GM21737 (cell line): ENCODE results near the gene SCN1B.
"Not testable (repeated sequence)": the region's sequence is repeated elsewhere in the genome, so short reads cannot be mapped to it uniquely, and the experiment has no call there.

Source experiments
- ATAC-seq: cut with Tn5 transposase; IDR thresholded peaks from one replicate; pipeline ENCODE4 v1.9.1; 2021; ENCODE audit warnings: mild to moderate bottlenecking, moderate library complexity; ENCODE audit not compliant: unreplicated experiment

Gene SCN1B

GRCh38 chr19:35034588-35035382, 4.5 kb downstream of the SCN1B start:
- ATAC-seq = no peak

GRCh38 chr19:35037716-35038622, 7.7 kb downstream of the SCN1B start:
- ATAC-seq = no peak

- ATAC-seq = no peak
Measured at GRCh38 chr19:35038623-35039512, 8.6 kb downstream of the SCN1B start.

- ATAC-seq = no peak
Measured at GRCh38 chr19:35039881-35040825, 9.9 kb downstream of the SCN1B start.

GRCh38 chr19:35040826-35041547, 10.7 kb downstream of the SCN1B start:
- no peak for ATAC-seq

GRCh38 chr19:35041548-35042055, 11.3 kb downstream of the SCN1B start, which contains the start of gene HPN:
TSS of gene HPN (plus strand) at chr19:35041721. CDS start at chr19:35042507, 786 bp downstream.
- no peak for ATAC-seq

GRCh38 chr19:35042056-35042730, 11.9 kb downstream of the SCN1B start:
- ATAC-seq = no peak

- no peak for ATAC-seq
Measured at GRCh38 chr19:35042954-35043604, 12.8 kb downstream of the SCN1B start.

GRCh38 chr19:35043906-35044305, 13.6 kb downstream of the SCN1B start:
- no peak for ATAC-seq

GRCh38 chr19:35044317-35045117, 14.2 kb downstream of the SCN1B start:
- no peak for ATAC-seq

GRCh38 chr19:35045667-35046300, 15.5 kb downstream of the SCN1B start:
- ATAC-seq = peak; percentile 60

GRCh38 chr19:35046461-35046860, 16.2 kb downstream of the SCN1B start:
- no peak for ATAC-seq

GRCh38 chr19:35048911-35049411, 18.7 kb downstream of the SCN1B start:
- no peak for ATAC-seq

GRCh38 chr19:35049456-35049855, 19.2 kb downstream of the SCN1B start:
- ATAC-seq = no peak

- ATAC-seq = not testable (repeated sequence)
Measured at GRCh38 chr19:35050662-35051061, 20.4 kb downstream of the SCN1B start.

GRCh38 chr19:35051268-35051667, 21.0 kb downstream of the SCN1B start:
- not testable (repeated sequence) for ATAC-seq
